HL-60 (cell line): Measurements from ENCODE around the gene FAM107B.

ENCODE experiments used
- CTCF ChIP-seq: IDR thresholded peaks from one replicate; pipeline ENCODE4 v1.5.1; 2011; ENCODE audit warnings: low read length, control low read depth, inconsistent platforms; ENCODE audit not compliant: insufficient read depth
- POLR2AphosphoS5 ChIP-seq: IDR thresholded peaks from 2 replicates; pipeline ENCODE4 v1.6.1; 2012; ENCODE audit warnings: low read depth

GRCh38 chr10:14583967-14584366 is 190.7 kb downstream of the FAM107B start:
- TF ChIP-seq CTCF (no peak), POLR2AphosphoS5 (no peak)
